Smooth muscle cell (in vitro differentiated cells): ENCODE data around the gene DHCR24. TPM values are rescaled to one million over a fixed set of nuclear protein-coding genes. Genes with fewer than 3 reads are reported as not detected.

Experiments
- DNase-seq: peaks from one replicate; lab custom pipeline; 2025; ENCODE audit not compliant: unreplicated experiment; lab: John Stamatoyannopoulos, UW
- H2AFZ ChIP-seq: fragments of 200-600 bp; sonication (generic); 2 replicates; pipeline ENCODE4 v1.6.0; 2016; ENCODE audit warnings: antibody characterized with exemption, low read depth, mild to moderate bottlenecking
- H3F3A ChIP-seq: fragments of 200-600 bp; sonication (generic); 2 replicates; pipeline ENCODE4 v1.6.0; 2017; ENCODE audit warnings: antibody characterized with exemption, low read depth
- H3K27ac ChIP-seq: fragments of 200-600 bp; sonication (generic); 2 replicates; pipeline ENCODE4 v1.5.1; 2016; ENCODE audit warnings: low read depth, mild to moderate bottlenecking
- H3K27me3 ChIP-seq: fragments of 200-600 bp; sonication (generic); 2 replicates; pipeline ENCODE4 v1.6.1; 2016; ENCODE audit warnings: low read depth, mild to moderate bottlenecking
- H3K36me3 ChIP-seq: fragments of 200-600 bp; sonication (generic); 2 replicates; pipeline ENCODE4 v1.5.1; 2016; ENCODE audit warnings: low read depth
- H3K4me1 ChIP-seq: fragments of 200-600 bp; sonication (generic); 2 replicates; pipeline ENCODE4 v1.5.1; 2016; ENCODE audit warnings: low read depth
- H3K4me2 ChIP-seq: fragments of 200-600 bp; sonication (generic); 2 replicates; pipeline ENCODE4 v1.6.0; 2016; ENCODE audit warnings: mild to moderate bottlenecking
- H3K4me3 ChIP-seq: fragments of 200-600 bp; sonication (generic); 2 replicates; pipeline ENCODE4 v1.5.1; 2016; ENCODE audit warnings: mild to moderate bottlenecking
- H3K79me2 ChIP-seq: fragments of 200-600 bp; sonication (generic); 2 replicates; pipeline ENCODE4 v1.6.0; 2016; ENCODE audit warnings: low read depth, mild to moderate bottlenecking
- H3K9ac ChIP-seq: fragments of 200-600 bp; sonication (generic); 2 replicates; pipeline ENCODE4 v1.6.0; 2016; ENCODE audit warnings: low read depth
- H3K9me3 ChIP-seq: fragments of 200-600 bp; sonication (generic); replicated peaks from 2 replicates; pipeline ENCODE4 v1.5.1; 2016; ENCODE audit warnings: low read depth
- H4K20me1 ChIP-seq: fragments of 200-600 bp; sonication (generic); 2 replicates; pipeline ENCODE4 v1.6.0; 2016; ENCODE audit warnings: low read depth
- CTCF ChIP-seq: fragments of 200-600 bp; sonication (generic); IDR thresholded peaks from 2 replicates; pipeline ENCODE4 v1.5.1; 2017; ENCODE audit warnings: borderline replicate concordance, mild to moderate bottlenecking, antibody characterized with exemption; ENCODE audit not compliant: insufficient read depth, poor library complexity, severe bottlenecking
- WGBS: methylation state at CpG from one replicate; pipeline ENCODE4 v1.1.7; 2016; ENCODE audit warnings: low lambda C conversion rate; 5-methylcytosine and 5-hydroxymethylcytosine counted together
- polyA plus RNA-seq: library from polyadenylated mRNA; unstranded; fragments of >200 nt; fragmentation: Nextera tagmentation; extraction: Ambion mirVana; gene quantifications from 2 replicates; pipeline ENCODE4 v1.2.1, GENCODE V29; 2016
- total RNA-seq: library from RNA; depleted of rRNA; stranded (reverse); fragments of >200 nt; gene quantifications from 2 replicates; pipeline ENCODE4 v1.2.3, GENCODE V29; 2014

Gene DHCR24
- total and polyA plus RNA-seq, 2 experiments from 2014 or later = 47.2 to 64.2 TPM

- no peaks in the 10 kb centered on the region for H3K36me3 ChIP-seq
- H2AFZ ChIP-seq = no peak overlapping the region
- DNase-seq = no peak
- no peak overlapping the region for H3K27ac ChIP-seq
- H3K4me1 ChIP-seq = no peaks in the 10 kb centered on the region
- no peak overlapping the region for H3K9ac ChIP-seq
- no peak overlapping the region for H3K4me3 ChIP-seq
- WGBS = 81% methylated on average over 2 of the region's 2 CpGs
- H3K79me2 ChIP-seq = no peaks in the 10 kb centered on the region
- no peak overlapping the region for H3K4me2 ChIP-seq
- no peaks in the 10 kb centered on the region for H4K20me1 ChIP-seq
- no peaks in the 10 kb centered on the region for H3K9me3 ChIP-seq
- TF ChIP-seq CTCF = no peak
- no peaks in the 10 kb centered on the region for H3K27me3 ChIP-seq
- H3F3A ChIP-seq = no peaks in the 10 kb centered on the region
Measured at GRCh38 chr1:54926970-54927369, 40.0 kb upstream of the DHCR24 start.

GRCh38 chr1:54922921-54923421 lies 36.0 kb upstream of the DHCR24 start:
- Histone ChIP-seq H3K27me3 (no peaks in the 10 kb centered on the region), H3K4me1 (no peaks in the 10 kb centered on the region), H3K4me3 (no peak overlapping the region), H3K4me2 (no peak overlapping the region), H3F3A (no peaks in the 10 kb centered on the region), H3K27ac (no peak overlapping the region), H3K9me3 (no peaks in the 10 kb centered on the region), H4K20me1 (no peaks in the 10 kb centered on the region), H3K9ac (no peak overlapping the region), H3K36me3 (no peaks in the 10 kb centered on the region), H3K79me2 (no peaks in the 10 kb centered on the region), H2AFZ (no peak overlapping the region)
- 74% methylated on average over 2 of the region's 2 CpGs for WGBS
- no peak for DNase-seq
- no peak for TF ChIP-seq CTCF

- Histone ChIP-seq H3K79me2 (no peaks in the 10 kb centered on the region), H3K36me3 (no peaks in the 10 kb centered on the region), H3K4me3 (no peak overlapping the region), H3K4me2 (no peak overlapping the region), H3K27ac (no peak overlapping the region), H3K4me1 (no peaks in the 10 kb centered on the region), H3K9ac (no peak overlapping the region), H2AFZ (no peak overlapping the region), H3K27me3 (no peaks in the 10 kb centered on the region), H4K20me1 (no peaks in the 10 kb centered on the region), H3K9me3 (no peaks in the 10 kb centered on the region), H3F3A (no peaks in the 10 kb centered on the region)
- no peak for DNase-seq
- TF ChIP-seq CTCF = no peak
- 85% methylated on average over 4 of the region's 4 CpGs for WGBS
Measured at GRCh38 chr1:54922040-54922761, 35.2 kb upstream of the DHCR24 start.
